Bronchial smooth muscle cell (primary cell): Measurements from ENCODE around the gene LRRN3. TPM values are rescaled to one million over a fixed set of nuclear protein-coding genes. Genes with fewer than 3 reads are reported as not detected.

ENCODE experiments used
- total RNA-seq: library from RNA; depleted of rRNA; stranded (reverse); fragments of >200 nt; gene quantifications from 2 replicates; pipeline ENCODE4 v1.2.1, GENCODE V29; 2014

The LRRN3 gene
- total RNA-seq = 1.4 and 2.1 TPM in 2 replicates

GRCh38 chr7:111090846-111091245 is at the start of gene LRRN3:
TSS of gene LRRN3 (plus strand) at chr7:111091127. CDS start at chr7:111122773, 31,646 bp downstream.

